ENCODE results near the gene NUP50. TPM values are rescaled to one million over a fixed set of nuclear protein-coding genes. Genes with fewer than 3 reads are reported as not detected.

The NUP50 gene
- total RNA-seq, 1 experiment from 2014 or later, result 186 TPM

GRCh38 chr22:45202333-45203149 is 38.8 kb downstream of the NUP50 start:
- peak; percentile 46 for DNase-seq (ENCODE audit: low read depth, low spot score)
- in situ Hi-C loops (cut with HindIII; ENCODE audit: low pct_unique_long_range_greater_than_20kb, low sequenced_read_pairs), result no loop called here

- in situ Hi-C loops (cut with HindIII; ENCODE audit: low pct_unique_long_range_greater_than_20kb, low sequenced_read_pairs), result no loop called here
- no peak for DNase-seq (ENCODE audit: low read depth, low spot score)
These were observed 39.6 kb downstream of the NUP50 start for GRCh38 chr22:45203150-45203951.

- in situ Hi-C loops (cut with HindIII; ENCODE audit: low pct_unique_long_range_greater_than_20kb, low sequenced_read_pairs), result no loop called here
- DNase-seq (ENCODE audit: low read depth, low spot score), result no peak
These were observed 40.5 kb downstream of the NUP50 start for GRCh38 chr22:45204241-45204640.

GRCh38 chr22:45204819-45205218 is 41.1 kb downstream of the NUP50 start:
- in situ Hi-C loops (cut with HindIII; ENCODE audit: low pct_unique_long_range_greater_than_20kb, low sequenced_read_pairs), result no loop called here
- no peak for DNase-seq (ENCODE audit: low read depth, low spot score)

DNA sequence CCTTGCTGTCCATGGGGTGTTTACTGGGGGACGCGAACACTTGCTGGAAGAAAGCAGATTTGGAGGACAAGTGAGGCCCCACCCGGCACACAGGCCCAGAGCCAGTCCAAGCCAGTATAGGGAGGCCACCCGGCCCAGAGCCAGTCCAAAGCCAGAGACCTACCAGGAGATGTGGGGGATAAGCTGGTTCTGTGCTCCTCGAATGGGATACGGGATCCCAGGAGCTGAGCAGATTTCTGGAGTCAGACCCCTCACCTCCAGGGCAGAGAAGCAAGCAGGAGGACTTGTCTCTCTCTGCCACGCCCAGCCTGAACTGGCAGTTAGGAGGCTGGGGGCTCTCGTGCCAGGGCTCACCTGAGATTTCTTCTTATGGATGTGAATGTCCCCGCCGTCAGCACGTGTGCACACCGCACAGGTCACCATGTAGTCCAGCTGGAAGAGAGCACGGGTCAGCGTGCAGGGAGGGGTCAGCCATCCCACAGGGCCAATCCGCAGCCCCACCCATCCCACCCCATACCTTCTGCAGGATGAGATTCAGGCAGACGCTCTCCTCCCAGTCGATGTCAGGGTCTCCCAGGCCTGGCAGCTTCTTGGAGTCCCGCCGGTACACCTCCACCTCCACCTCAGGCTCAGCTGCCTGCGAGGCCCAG is 41.7 kb downstream of the NUP50 start:
- DNase-seq (ENCODE audit: low read depth, low spot score), result no peak
- in situ Hi-C loops (cut with HindIII; ENCODE audit: low pct_unique_long_range_greater_than_20kb, low sequenced_read_pairs), result no loop called here

DNA sequence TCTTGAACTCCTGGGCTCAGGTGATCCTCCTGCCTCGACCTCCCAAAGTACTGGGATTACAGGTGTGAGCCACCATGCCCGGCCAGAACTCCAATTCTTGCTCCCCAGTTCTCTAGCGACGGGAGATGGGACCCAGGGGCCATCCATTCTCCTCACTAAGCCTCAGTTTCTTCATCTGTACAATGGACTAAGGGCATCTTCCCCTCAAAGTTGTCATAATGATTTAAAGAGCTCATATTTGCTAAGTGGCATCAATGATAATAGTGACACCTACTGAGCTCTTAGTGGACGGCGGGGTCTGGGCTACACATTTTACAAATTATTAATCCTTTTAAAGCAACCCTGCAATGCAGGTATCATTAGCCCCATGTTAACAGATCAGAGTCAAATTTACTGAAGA is 42.5 kb downstream of the NUP50 start:
- in situ Hi-C loops (cut with HindIII; ENCODE audit: low pct_unique_long_range_greater_than_20kb, low sequenced_read_pairs), result no loop called here
- no peak for DNase-seq (ENCODE audit: low read depth, low spot score)

GRCh38 chr22:45207533-45207932 is 43.8 kb downstream of the NUP50 start:
- no peak for DNase-seq (ENCODE audit: low read depth, low spot score)
- in situ Hi-C loops (cut with HindIII; ENCODE audit: low pct_unique_long_range_greater_than_20kb, low sequenced_read_pairs), result no loop called here

DNA sequence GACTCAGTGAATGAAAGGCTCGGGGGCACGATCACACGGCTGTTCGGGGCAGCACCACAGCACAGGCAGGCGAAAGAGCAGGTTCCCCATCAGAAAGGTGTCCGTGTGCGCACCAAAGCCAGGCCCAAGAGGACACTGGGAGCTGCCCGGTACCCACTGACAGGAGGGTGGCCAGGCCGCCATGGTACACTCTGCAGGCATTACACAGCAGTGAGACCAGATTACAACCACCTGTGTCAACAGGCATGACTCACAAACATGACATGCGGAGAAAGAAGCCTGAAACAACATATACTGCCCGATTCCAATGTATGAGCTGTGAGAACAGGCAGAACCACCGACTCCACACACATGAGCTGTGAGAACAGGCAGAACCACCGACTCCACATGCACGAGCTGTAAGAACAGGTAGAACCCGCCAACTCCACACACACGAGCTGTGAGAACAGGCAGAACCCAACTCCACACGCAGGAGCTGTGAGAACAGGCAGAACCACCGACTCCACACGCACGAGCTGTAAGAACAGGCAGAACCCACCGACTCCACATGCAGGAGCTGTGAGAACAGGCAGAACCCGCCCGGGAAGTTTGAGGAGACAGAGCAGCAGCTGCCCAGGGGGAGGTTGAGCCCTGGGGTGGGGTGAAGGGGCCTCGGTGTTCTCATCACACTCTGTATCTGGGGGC is 44.4 kb downstream of the NUP50 start:
- in situ Hi-C loops (cut with HindIII; ENCODE audit: low pct_unique_long_range_greater_than_20kb, low sequenced_read_pairs), result no loop called here
- DNase-seq (ENCODE audit: low read depth, low spot score), result no peak

DNA sequence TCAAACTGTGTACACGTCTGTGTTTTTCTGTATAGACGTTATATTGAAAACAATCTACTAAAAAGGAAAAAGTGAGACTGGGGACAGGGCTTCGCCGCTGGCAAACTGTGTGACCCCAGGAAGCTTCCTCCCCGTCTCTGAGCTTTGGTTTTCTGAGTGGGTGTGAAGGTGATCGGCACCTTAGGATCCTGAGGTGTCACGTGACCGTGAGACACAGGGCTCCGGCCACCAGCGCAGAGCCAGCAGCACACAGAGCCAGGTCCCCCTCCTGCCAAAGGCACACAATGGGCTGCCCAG is 44.9 kb downstream of the NUP50 start:
- no peak for DNase-seq (ENCODE audit: low read depth, low spot score)
- in situ Hi-C loops (cut with HindIII; ENCODE audit: low pct_unique_long_range_greater_than_20kb, low sequenced_read_pairs), result no loop called here

DNA sequence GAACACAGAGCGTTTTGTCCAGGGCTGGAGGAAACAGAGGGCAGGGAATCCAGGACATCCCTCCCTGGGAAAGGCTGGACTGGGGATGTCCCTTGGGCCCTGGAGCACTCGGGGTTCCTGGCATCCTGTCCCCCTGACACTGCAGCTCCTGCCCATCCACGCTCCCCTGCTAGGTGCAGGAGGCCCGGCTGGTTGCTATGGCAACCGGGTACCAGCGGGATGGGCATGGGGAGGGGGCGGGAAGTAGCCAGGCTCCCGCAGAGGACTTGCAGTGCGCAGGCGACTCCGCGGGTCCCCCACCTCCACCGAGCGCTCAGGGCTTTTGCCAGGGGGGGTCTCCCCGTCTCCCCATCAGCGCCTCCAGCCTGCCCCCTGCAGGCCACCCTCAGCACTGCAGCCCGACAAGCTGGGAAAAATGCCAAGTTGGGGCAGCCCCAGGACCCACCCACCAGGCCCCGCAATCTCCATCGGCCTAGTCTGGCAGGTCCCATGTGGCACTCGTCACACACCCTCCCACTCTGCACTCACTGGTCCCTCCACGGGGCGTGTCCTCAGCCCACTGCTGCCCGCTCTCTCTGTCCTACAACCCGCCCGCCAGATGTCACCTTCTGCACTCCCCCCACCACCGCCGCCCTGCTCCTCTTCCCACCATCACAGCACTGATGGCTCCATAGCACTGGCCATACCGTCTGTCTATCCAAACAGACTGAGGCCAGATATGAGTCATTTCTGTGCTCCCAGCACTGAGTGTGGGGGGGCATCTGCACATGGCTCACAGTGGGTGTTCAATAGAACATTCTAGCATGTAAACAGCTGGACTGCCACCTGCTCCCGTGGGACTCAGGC is 45.5 kb downstream of the NUP50 start:
- DNase-seq (ENCODE audit: low read depth, low spot score), result peak; percentile 35
- in situ Hi-C loops (cut with HindIII; ENCODE audit: low pct_unique_long_range_greater_than_20kb, low sequenced_read_pairs), result no loop called here

DNA sequence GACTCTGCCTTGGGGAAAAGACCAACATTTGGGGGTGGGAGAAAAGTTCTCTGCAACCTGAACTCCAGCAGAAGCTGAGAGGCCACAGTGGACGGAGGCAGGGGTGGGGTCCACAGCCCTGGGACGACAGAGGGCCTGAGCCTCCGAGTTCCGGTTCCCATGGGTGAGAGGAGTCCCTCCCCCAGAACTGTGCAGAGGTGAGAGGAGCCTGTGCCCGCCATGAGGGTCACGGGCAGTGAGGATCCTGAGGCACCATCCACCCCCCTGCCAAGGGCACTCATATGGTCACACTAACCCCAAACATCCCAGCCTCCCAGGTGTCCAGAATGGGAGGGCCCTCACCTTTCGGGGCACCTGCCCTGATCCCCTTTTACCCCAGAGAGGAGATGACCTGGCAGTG is 46.4 kb downstream of the NUP50 start:
- DNase-seq (ENCODE audit: low read depth, low spot score), result no peak
- in situ Hi-C loops (cut with HindIII; ENCODE audit: low pct_unique_long_range_greater_than_20kb, low sequenced_read_pairs), result no loop called here

GRCh38 chr22:45210577-45210976 is 46.9 kb downstream of the NUP50 start:
- in situ Hi-C loops (cut with HindIII; ENCODE audit: low pct_unique_long_range_greater_than_20kb, low sequenced_read_pairs), result no loop called here
- no peak for DNase-seq (ENCODE audit: low read depth, low spot score)

DNA sequence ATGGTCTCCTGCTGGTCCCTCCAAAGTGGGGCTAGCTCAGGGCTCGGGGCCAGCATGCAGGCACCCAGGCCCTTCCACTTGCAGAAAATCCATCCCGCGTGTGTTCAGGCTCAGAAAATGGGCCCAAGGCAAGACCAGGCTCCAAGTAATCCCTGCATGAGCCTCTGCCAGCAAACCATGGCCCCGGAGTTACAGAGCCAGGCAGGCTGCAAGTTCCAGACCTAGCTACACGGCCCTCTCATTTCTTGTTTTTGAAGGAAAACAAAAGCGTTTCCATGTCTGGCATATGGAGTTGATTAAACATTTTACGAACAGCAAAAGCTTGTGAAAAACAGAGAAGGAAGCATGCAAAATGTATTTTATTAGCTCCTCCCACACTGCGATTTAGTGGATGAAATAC is 47.3 kb downstream of the NUP50 start:
- in situ Hi-C loops (cut with HindIII; ENCODE audit: low pct_unique_long_range_greater_than_20kb, low sequenced_read_pairs), result no loop called here
- DNase-seq (ENCODE audit: low read depth, low spot score), result no peak

DNA sequence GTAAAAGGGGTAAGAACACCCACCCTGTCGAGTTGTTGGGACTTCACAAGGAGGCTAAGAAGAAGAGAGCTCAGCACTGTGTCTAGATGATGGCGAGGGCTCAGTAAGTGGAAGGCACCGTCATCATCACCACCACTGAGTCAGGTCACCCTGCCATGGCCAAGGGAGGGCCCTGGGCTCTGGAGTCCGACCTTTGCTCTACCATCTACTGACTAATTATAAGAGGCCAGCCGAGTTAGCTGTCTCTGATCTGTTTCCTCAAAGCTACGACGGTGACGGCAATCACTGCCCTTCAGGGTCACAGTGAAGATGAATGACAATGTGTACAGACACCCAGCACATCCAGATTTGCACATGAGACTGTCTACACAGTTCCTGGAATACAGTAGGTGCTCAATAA is 47.7 kb downstream of the NUP50 start:
- no peak for DNase-seq (ENCODE audit: low read depth, low spot score)
- in situ Hi-C loops (cut with HindIII; ENCODE audit: low pct_unique_long_range_greater_than_20kb, low sequenced_read_pairs), result no loop called here

GRCh38 chr22:45211848-45212247 is 48.1 kb downstream of the NUP50 start:
- no peak for DNase-seq (ENCODE audit: low read depth, low spot score)
- in situ Hi-C loops (cut with HindIII; ENCODE audit: low pct_unique_long_range_greater_than_20kb, low sequenced_read_pairs), result no loop called here

DNA sequence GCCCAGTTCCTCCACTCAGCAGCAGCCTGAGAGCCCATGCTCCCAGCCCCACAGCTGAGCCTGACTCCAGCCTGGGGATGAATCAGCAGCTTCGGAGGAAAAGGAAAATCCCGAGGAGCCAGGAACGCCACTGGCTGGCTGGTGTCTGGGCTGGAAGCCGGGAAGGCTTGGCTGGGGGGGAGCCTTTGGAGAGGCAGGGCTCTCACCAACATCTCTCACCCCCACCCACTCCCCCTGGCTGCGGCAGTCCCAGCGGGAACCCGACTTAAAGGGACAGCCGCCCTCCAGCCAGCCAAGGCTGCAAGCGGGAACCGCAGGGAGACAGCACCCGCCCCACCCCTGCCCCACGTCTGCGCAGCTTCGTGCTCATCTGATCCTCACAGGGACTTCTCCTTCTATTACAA is 48.6 kb downstream of the NUP50 start:
- in situ Hi-C loops (cut with HindIII; ENCODE audit: low pct_unique_long_range_greater_than_20kb, low sequenced_read_pairs), result no loop called here
- DNase-seq (ENCODE audit: low read depth, low spot score), result no peak

GRCh38 chr22:45212992-45213751 is 49.4 kb downstream of the NUP50 start:
- in situ Hi-C loops (cut with HindIII; ENCODE audit: low pct_unique_long_range_greater_than_20kb, low sequenced_read_pairs), result no loop called here
- DNase-seq (ENCODE audit: low read depth, low spot score), result no peak
